HG03439 (cell line): ENCODE data around the gene PHOSPHO2.
"Not testable (repeated sequence)": the region's sequence is repeated elsewhere in the genome, so short reads cannot be mapped to it uniquely, and the experiment has no call there.

Experiments
- ATAC-seq: cut with Tn5 transposase; IDR thresholded peaks from one replicate; pipeline ENCODE4 v1.9.1; 2021; ENCODE audit warnings: mild to moderate bottlenecking, moderate library complexity; ENCODE audit not compliant: unreplicated experiment

Gene PHOSPHO2

DNA sequence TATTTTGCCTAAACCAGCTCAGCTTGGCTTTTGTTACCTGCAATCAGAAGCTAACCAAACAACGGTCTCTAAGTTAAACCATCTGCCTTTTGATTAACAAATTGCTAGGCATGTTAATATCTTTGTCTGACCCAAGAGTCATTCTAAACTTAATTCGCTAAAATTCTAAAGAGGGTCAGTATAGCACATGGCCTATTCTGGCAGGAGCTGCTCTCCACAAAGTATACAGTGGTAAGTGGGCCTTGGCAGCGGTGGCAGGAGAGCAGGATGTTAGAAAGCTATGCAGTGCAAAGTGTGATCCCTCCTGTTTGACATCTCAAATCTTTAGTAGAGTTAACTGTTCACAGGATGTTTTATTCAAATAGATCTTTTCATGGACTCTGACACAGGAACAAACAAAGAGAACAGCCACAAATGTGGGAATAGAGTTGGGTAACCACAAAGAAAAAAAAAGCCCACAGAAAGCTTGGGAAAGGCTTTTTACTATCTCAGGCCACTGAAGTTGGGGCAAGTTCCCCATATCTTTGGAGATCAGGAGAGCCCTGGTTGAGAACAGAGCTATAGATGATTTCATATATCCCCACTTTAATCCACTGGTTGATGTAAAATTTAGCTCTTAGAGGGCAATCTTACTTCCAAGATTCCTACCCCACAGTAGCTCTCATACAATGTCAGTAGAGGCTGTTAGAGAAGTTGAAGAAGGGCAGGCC lies 10.7 kb upstream of the PHOSPHO2 start:
- ATAC-seq: no peak

DNA sequence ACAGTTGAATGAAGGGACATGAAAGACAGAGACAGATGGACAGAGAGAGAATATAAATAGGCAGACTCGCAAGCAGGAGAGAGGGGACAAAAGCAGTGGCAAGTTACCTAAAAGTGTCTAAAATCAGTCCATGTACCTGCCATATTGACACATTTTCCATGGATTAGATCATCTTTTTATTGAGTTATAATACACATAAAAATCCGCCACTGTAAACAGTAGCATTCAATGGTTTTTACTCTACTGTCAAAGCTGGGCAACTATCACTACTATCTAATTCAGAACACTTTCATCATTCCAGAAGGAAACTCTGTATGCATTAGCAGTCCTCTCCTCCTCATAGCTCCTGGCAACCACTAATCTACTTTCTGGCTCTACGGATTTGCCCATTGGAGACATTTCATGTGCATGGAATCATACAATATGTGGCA lies 10.1 kb upstream of the PHOSPHO2 start:
- ATAC-seq: no peak

DNA sequence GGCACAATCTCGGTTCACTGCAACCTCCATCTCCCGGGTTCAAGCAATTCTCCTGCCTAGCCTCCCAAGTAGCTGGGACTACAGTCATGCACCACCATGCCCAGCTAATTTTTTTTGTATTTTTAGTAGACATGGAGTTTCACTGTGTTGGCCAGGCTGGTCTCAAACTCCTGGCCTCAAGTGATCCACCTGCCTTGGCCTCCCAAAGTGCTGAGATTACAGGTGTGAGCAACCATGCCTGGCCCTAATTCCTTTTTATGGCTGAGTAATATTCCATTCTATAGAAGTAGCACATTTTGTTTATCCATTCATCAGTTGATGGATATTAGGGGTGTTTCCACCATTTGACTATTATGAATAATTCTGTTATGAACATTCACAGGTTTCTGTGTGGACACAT lies 9.6 kb upstream of the PHOSPHO2 start:
- ATAC-seq: not testable (repeated sequence)

DNA sequence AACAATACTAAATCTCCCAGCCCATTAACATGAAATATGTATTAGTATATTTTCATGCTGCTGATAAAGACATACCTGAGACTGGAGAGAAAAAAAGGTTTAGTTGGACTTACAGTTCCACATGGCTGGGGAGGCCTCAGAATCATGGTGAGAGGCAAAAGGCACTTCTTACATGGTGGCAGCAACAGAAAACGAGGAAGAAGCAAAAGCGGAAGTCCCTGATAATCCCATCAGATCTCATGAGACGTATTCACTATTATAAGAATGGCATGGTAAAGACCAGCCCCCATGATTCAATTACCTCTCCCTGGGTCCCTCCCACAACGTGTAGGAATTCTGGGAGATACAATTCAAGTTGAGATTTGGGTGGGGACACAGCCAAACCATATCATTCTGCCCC lies 7.4 kb upstream of the PHOSPHO2 start:
- not testable (repeated sequence) for ATAC-seq

DNA sequence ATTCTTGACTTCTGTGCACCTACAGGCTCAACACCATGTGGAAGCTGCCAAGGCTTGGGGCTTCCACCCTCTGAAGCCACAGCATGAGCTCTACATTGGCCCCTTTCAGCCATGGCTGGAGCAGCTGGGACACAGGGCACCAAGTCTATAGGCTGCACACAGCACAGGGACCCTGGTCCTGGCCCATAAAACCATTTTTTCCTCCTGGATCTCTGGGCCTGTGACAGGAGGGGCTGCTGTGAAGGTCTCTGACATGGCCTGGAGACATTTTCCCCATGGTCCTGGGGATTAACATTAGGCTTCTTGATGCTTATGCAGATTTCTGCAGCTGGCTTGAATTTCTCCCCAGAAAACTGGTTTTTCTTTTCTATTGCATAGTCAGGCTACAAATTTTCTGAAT lies 6.3 kb upstream of the PHOSPHO2 start:
- ATAC-seq: not testable (repeated sequence)

DNA sequence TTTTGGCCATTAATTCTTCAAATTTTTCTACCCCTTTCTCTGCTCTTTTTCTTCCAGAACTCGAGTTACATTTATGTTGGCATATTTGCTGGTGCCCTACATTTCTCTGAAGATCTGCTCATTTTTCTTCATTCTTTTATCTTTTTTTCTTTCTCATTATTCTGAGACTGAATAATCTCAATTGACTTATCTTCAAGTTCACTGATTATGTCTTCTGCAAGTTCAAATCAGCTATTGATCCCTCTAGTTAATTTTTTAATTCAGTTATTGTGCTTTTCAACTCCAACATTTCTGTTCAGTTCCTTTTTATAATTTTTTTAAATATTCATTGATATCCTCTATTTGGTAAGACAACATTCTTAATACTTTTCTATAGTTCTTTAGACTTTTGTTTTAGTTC lies 3.3 kb upstream of the PHOSPHO2 start:
- no peak for ATAC-seq

DNA sequence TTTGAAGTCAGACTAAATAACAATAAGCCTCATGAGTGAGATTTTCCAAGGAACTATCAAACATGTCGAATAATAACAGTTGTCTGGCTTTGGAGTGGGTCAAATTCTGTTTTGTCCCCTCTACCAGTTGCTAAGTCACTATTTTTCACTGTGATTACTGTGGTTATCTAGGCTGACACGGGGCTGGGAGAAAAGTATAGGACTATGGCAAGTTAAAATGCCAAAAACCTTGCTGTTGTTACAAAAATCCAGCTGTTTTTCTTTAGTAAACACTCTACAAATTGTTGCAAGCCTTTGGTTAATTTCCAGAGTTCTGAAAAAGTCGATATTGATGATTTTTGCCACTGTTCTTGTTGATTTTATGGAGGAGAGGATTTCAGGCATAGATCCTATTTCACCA lies 1.6 kb upstream of the PHOSPHO2 start:
- no peak for ATAC-seq

DNA sequence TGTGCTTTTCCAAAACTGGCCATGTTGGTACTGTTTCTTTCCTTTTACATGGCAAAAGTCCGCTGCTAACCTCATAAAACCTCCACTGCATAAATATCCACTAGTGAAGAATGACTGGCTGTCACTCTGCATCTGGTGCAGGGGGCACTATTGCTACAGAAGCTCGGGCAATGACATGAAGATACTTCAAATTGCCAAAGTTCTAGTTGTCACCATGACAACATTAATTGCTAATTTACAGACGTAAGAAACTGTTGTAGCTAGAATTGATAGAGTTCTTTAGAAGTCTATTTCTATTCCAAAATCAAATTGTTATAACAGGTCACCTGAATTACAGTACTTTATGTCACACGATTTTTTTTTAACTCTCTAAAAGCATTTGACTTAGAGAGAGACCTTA lies 909 bp upstream of the PHOSPHO2 start:
- no peak for ATAC-seq

DNA sequence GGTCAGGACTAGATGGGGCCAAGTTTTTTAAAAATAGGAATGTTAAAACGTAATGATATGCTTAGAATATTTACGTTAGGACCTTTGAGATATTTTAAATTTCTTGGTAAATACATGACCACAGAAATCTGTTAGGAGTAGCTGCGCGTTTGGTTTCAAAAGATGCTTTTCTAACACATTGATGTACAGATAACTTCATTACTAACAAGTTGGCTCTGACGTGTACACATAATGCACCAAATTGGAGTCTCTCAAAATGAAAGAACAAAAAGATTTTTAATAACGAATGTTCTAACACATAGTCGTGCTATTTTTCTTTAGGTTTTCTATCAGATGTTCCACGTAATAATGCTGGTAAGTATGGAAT lies 608 bp downstream of the PHOSPHO2 start:
- ATAC-seq: no peak

DNA sequence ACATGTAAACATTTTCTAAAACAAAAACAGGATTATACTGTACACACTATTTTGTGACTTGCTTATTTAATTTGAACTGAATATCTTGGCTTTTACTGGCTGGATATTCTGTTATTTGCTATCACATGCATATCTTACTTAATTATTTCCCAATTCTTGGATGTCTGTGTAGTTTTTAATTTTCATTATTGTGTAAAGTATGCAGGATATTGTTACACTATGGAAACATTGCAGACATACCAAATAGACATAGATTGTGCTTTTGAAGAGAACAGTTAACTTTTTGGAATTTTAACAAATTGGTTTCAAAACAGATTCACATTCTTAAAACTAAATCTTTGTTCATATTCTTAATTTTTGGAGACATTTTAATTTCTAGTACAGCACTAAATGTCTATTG lies 2.1 kb downstream of the PHOSPHO2 start:
- no peak for ATAC-seq

DNA sequence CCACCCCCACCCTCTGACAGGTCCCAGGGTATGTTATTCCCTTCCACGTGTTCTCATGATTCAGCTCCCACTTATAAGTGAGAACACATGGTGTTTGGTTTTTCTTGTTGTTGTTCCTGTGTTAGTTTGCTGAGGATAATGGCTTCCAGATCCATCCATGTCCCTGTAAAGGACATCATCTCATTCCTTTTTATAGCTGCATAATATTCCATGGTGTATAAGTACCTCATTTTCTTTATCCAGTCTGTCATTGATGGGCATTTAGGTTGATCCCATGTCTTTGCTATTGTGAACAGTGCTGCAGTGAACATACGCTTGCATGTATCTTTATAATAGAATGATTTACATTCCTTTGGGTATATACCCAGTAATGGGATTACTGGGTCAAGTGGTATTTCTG lies 4.9 kb downstream of the PHOSPHO2 start:
- not testable (repeated sequence) for ATAC-seq

DNA sequence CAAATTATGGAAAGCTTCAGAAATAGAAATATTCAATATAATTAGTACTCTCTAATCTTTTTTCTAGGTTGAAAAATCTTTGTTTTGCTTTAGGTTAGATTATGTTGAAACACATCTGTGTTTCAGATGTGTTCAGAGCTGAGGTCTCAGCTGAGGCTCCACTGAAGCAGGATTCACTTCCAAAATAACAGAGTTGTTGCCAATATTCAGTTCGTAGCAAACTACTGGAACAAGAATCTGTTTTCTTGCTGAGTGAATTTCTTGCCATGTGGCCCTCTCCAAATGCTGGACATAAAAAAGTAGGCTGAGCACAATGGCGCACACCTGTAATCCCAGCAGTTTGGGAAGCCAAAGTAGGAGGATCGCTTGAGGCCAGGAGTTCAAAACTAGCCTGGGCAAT lies 8.7 kb downstream of the PHOSPHO2 start:
- ATAC-seq: no peak

DNA sequence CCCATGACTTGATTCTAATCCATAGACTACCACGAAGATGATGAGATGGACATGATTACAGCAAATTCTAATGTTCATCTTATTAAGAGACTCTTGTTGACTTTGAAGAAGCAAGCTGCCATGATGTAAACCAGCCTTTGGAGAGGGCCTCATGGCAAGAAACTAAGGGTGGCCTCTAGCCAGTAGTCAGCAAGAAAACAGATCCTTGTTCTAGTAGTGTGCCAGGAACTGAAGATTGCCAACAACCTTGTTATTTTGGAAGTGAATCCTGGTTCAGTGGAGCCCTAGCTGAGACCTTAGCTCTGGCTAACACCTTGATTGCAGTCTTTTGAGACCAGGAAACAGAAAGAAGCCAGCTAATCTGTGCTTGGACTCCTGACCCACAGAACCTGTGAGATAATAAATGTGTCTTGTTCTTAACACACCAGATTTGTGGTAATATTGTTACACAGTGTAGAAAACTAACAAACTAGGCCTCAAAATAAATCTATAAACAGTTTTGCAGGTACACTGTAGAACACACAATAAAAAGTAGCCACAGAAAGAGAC lies 10.0 kb downstream of the PHOSPHO2 start:
- no peak for ATAC-seq

DNA sequence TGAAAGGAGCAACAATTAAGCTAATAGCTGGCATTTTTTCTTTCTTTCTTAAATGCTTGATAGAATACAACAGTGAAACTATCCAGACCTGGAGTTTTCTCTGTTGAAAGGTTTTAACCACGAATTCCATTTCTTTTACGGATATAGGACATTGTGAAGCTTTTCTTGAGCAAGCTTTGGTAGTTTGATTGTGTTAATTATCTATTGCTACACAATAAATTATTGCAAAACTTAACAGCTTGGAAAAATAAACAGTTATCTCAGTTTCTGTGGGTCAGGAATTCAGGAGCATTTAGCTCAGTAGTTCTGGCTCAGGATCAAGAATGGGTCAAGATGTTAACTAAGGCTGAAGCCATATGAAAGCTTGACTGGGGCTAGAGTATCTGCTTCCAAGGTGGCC lies 11.7 kb downstream of the PHOSPHO2 start:
- ATAC-seq: no peak

DNA sequence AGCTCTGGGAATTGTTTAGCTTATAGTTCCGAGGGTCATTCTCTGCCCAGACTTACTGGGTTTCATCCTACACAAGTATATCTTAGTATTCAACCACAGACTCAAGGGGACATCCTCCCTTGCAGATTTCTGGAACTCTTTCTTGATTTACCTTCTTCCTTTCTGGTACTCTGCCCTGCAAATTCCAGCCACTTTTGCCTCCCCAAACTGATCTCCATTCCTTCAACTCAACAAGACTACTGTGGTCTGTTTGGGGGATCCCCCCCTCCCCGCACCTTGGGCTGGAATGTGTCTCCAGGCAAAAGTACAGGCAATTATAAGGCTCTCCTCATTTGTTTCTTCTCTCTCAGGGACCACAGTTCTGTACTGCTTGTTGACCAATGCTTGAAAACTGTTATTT lies 13.4 kb downstream of the PHOSPHO2 start:
- no peak for ATAC-seq

DNA sequence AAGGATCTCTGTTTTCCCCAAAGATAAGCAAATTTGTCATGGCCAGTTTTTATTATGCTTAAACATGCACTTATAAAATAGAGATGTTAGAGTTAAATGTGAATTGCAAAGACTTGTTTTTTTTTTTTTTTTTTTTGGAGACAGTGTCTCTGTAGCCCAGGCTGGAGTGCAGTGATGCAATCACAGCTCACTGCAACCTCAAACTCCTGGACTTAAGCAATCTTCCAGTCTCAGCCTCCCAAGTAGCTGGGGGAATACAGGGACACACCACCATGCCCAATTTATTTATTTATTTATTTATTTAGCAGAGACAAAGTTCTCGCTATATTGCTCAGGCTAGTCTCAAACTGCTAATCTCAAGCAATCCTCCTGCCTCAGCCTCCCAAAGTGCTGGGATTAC lies 15.1 kb downstream of the PHOSPHO2 start:
- no peak for ATAC-seq

DNA sequence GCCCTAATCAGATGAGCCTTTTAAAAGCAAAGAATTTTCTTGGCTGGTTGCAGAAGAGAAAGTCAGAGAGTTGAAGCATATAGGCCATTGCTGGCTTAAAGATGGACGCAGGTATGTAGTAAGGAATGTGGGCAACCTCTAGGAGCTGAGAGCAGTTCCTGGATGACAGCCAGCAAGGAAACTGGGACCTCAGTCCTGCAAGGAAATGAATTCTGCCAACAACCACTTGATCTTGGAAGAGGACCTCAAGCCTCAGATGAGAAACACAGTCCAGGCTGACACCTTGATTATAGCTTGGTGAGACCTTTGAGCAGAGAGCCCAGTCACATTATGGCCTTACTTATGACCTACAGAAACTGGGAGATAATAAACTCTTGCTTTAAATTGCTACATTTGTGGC lies 15.7 kb downstream of the PHOSPHO2 start:
- ATAC-seq: no peak

DNA sequence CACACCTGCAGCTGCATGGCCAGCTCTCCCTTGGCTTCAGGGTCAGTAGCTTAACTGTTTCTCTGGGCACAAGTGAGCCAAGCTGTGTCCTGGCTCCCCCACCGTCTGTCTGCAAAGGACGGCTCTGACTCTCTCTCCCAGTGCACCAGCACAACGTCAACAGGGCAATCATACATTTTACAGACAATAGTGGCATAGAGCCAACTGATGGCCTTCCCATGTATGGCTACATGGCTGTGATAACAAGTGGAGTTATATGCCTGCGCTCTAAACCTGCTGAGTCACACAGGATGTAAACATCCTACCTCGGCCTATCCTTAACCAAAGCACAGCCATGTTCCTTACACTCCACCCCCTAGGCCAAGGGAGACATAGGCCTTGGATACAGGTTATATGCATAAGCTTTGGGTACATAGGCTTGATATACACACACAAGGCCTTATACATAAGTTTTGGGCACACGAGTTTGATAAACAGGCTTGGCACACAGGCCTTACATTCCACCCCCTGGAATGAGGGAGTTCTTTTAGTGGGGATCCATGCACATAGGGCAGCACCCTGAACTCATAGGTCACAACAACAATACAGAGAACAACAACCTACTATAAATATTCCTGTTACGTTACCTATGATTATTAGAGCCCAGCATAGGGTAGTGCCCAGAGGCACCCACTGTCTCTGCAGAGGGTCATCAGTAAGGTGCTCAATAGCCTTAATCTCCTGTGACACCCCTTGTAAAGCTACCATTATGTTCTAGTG lies 17.7 kb downstream of the PHOSPHO2 start:
- ATAC-seq: no peak

DNA sequence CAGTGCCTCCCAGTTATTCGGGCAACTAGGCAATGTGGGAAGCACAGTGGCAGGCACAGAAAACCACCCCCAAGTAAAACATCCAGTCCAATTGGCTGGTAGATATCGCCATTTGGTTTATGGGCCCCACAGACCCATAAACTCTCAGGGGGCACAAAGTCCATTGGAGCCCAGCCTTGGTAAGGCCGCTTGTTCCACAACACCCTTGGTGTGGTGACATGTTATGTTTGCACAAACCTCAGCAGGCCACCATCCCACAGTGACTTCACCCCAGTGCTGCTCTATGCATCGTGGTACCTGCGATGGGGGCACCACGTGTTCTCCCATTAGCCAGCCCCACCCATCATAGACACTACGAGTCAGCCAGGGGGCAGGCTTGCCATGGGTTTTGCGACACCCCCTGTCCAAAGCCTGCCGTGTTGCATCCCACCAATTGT lies 18.5 kb downstream of the PHOSPHO2 start:
- no peak for ATAC-seq

DNA sequence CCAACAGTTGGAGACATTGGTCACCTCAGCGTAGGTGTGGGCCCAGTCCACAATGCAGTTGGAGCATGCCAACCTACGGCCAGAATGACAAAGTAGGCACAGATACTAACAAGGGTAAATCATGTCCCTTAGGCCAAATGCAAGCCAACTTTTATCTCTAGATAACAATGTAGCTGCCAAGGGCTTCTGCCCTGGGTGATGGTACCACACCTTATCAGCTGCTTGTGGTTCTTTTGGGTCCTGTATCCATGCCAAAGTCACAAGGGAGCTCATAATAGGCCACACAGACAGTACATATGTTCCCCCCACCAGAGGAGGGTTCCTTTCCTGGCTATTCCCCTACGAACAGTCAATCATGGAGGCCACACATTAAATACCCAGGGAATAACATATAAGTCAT lies 19.1 kb downstream of the PHOSPHO2 start:
- no peak for ATAC-seq

DNA sequence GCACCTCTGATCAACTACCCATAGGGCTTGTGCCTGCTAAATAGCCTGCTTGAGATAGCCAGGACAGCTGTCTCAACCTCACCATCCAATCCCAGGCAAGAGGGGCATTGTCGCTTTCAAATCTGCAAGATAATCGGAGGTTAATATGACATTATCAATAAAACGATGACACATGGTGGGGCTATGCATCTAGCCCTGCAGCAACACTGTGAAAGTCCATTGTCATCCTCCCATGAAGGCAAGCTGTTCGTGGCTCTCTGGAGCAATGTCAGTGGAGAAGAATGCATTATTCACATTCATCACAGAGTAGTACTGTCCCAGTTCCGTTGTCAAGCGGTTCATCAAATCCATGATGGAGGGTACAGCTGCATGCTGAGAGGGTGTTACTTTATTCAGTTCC lies 20.4 kb downstream of the PHOSPHO2 start:
- ATAC-seq: no peak
